Stomach (tissue), 9 donors: ENCODE measurements around the gene SVOP. TPM values are rescaled to one million over a fixed set of nuclear protein-coding genes. Genes with fewer than 3 reads are reported as not detected.

Experiments
- DNase-seq, 2 donors: peaks; one replicate each; pipeline versions ENCODE4 v3.0.0 to v3.0.0-alpha.2; 2013 to 2019
- H3K27ac ChIP-seq, 5 donors: fragments of 200-600 bp in 4 of 5; sonication (generic) in 4 of 5; one replicate each; pipeline ENCODE4 v1.5.1; 2013 to 2019; ENCODE audit warnings: mild to moderate bottlenecking in 1 of 5, moderate library complexity in 1 of 5
- H3K27me3 ChIP-seq, 3 donors: fragments of 200-600 bp; sonication (generic); one replicate each; pipeline ENCODE4 v1.5.1; 2017 to 2019; ENCODE audit warnings: mixed run types in 1 of 3
- H3K36me3 ChIP-seq, 4 donors: fragments of 200-600 bp; sonication (generic); 1 replicate in 3 of 4; 2 replicates in 1 of 4; pipeline ENCODE4 v1.5.1; 2016 to 2019
- H3K4me1 ChIP-seq, 4 donors: fragments of 200-600 bp; sonication (generic); one replicate each; pipeline ENCODE4 v1.5.1; 2016 to 2019
- H3K4me3 ChIP-seq, 4 donors: fragments of 200-600 bp; sonication (generic) in 3 of 4; one replicate each; pipeline ENCODE4 v1.5.1; 2016 to 2019; ENCODE audit warnings: mild to moderate bottlenecking in 1 of 4
- H3K9me3 ChIP-seq, 4 donors: fragments of 200-600 bp; sonication (generic); one replicate each; pipeline ENCODE4 v1.5.1; 2016 to 2019
- EP300 ChIP-seq: sonication (generic); formaldehyde crosslinking; IDR thresholded peaks from one replicate; pipeline ENCODE4 v1.6.1; 2017; ENCODE audit warnings: antibody characterized with exemption
- POLR2A ChIP-seq, 4 donors: fragments of 450-650 bp; IDR thresholded peaks; one replicate each; pipeline ENCODE4 v1.6.1; 2016; ENCODE audit warnings: antibody characterized with exemption in 4 of 4, control low read depth in 2 of 4, mild to moderate bottlenecking in 1 of 4, moderate library complexity in 1 of 4
- POLR2AphosphoS5 ChIP-seq, 3 donors: sonication (generic); formaldehyde crosslinking; IDR thresholded peaks; one replicate each; pipeline ENCODE4 v1.6.1; 2016; ENCODE audit warnings: antibody characterized with exemption in 3 of 3
- WGBS, 5 donors: extraction: QIAGEN DNeasy Blood & Tissue Kit in 3 of 5; methylation state at CpG; one replicate each; pipeline versions ENCODE4 v1.1.5 to v1.1.7; 2013 to 2018; 5-methylcytosine and 5-hydroxymethylcytosine counted together
- intact Hi-C: fragments of 100-400 bp; cut with DNase I; formaldehyde crosslinking; loops from one replicate; pipeline ENCODE4 v1.15.1; 2023; ENCODE audit warnings: low total_unique reads
- polyA plus RNA-seq, 3 donors: library from polyadenylated mRNA; stranded (reverse); fragments of 200-250 nt; gene quantifications; one replicate each; pipeline ENCODE4 v1.2.3, GENCODE V29; 2013
- total RNA-seq, 5 donors: library from RNA; depleted of rRNA; stranded (reverse); fragments of >200 nt; gene quantifications; one replicate each; pipeline versions ENCODE4 v1.1.0 to v1.2.3, GENCODE V29; 2014 to 2016
- TF ChIP-seq, protein P1 (sequence below), 7 experiments: fragments of 450-650 bp in 4 of 7; fragments of 200-600 bp in 3 of 7; sonication (generic) in 3 of 7; IDR thresholded peaks; one replicate each; pipeline ENCODE4 v1.5.1; 2016 to 2019; ENCODE audit warnings: antibody characterized with exemption in 7 of 7, control low read depth in 2 of 7, mild to moderate bottlenecking in 1 of 7
- donor health status: healthy with polysubstance abuse.
- donor health status: Bipolar disorder and iron deficiency.
- donor health status: healthy.

SVOP gene
- total and polyA plus RNA-seq, 8 donors = 0.08 to 2.0 (median 0.37) TPM; not detected in 3

DNA sequence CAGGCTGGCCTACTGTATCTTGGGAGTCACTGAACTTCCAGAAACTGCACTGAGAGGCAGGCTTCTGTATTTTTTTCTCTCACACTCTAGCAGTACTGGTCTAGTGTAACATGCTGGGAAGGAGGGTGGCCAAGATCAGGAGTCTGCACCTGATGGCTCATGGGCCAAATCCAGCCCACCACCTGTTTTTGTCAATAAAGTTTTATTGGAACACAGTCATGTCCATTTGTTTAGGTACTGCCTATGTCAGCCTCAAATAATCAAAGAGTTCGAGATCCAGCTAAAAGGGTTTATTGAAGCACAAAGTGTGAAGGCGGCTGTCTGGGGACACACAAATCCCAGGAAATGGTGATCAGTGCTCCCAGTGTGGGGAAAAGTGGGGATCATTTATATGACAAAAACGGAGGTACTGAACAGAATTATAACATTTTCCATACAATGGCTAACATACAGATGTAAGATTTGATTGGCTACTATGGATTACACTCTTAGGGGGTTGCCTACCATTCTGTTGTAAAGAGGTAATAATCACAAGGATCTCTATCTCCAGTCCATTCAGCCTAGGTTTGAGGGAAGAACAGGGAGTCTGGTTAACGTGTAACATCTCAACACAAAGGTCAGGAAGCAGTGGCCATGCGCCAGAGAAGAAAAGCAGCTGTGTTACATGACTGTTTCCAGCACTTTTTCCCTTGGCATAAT is 44.4 kb upstream of the SVOP start:
- no peak overlapping the region for H3K4me3 ChIP-seq
- peaks cover 27 to 83% (median 58%) of the 10 kb centered on the region in 4 donors for H3K36me3 ChIP-seq
- TF ChIP-seq EP300 (no peak), POLR2AphosphoS5 (IDR thresholded peaks at IDR 0.05) (no peak), POLR2A (IDR thresholded peaks at IDR 0.05) (no peak)
- TF ChIP-seq, protein P1, sequence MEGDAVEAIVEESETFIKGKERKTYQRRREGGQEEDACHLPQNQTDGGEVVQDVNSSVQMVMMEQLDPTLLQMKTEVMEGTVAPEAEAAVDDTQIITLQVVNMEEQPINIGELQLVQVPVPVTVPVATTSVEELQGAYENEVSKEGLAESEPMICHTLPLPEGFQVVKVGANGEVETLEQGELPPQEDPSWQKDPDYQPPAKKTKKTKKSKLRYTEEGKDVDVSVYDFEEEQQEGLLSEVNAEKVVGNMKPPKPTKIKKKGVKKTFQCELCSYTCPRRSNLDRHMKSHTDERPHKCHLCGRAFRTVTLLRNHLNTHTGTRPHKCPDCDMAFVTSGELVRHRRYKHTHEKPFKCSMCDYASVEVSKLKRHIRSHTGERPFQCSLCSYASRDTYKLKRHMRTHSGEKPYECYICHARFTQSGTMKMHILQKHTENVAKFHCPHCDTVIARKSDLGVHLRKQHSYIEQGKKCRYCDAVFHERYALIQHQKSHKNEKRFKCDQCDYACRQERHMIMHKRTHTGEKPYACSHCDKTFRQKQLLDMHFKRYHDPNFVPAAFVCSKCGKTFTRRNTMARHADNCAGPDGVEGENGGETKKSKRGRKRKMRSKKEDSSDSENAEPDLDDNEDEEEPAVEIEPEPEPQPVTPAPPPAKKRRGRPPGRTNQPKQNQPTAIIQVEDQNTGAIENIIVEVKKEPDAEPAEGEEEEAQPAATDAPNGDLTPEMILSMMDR (IDR thresholded peaks at IDR 0.05) = no peak
- peak in 1 of 2 donors; percentile 43 for DNase-seq
- no peak overlapping the region for H3K27ac ChIP-seq
- no peaks in the 10 kb centered on the region for H3K4me1 ChIP-seq
- intact Hi-C loops = no loop called here
- H3K27me3 ChIP-seq = no peaks in the 10 kb centered on the region
- WGBS, 5 donors = 80 to 92% (median 89%) methylated on average over 5 of the region's 5 CpGs
- H3K9me3 ChIP-seq = no peaks in the 10 kb centered on the region

DNA sequence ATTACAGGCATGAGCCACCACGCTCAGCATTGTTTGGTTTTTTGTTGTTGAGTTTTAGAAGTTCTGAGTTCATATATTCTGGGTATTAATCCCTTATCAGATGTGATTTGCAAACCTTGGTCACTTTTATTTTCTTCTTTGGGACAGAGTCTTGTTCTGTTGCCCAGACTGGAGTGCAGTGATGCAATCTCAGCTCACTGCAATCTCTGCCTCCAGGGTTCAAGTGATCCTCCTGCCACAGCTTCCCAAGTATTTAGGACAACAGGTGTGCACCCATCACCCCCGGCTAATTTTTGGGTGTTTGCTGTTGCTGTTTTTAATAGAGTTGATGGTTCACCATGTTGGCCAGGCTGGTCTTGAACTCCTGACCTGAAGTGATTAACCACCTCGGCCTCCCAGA is 43.3 kb upstream of the SVOP start:
- WGBS, 5 donors = 83 to 100% (median 92%) methylated on average over 2 to 3 of the region's 3 CpGs
- intact Hi-C loops = no loop called here
- no peaks in the 10 kb centered on the region for H3K4me1 ChIP-seq
- no peak overlapping the region for H3K27ac ChIP-seq
- no peaks in the 10 kb centered on the region for H3K9me3 ChIP-seq
- no peak overlapping the region for H3K4me3 ChIP-seq
- H3K36me3 ChIP-seq = peaks cover 24 to 83% (median 57%) of the 10 kb centered on the region in 4 donors
- no peak for DNase-seq
- no peaks in the 10 kb centered on the region for H3K27me3 ChIP-seq
- TF ChIP-seq POLR2A (IDR thresholded peaks at IDR 0.05) (no peak), EP300 (no peak), POLR2AphosphoS5 (IDR thresholded peaks at IDR 0.05) (no peak)
- TF ChIP-seq, protein P1 (IDR thresholded peaks at IDR 0.05) = no peak

GRCh38 chr12:109058773-109059172 is 37.9 kb upstream of the SVOP start:
- no peak for DNase-seq
- intact Hi-C loops = no loop called here
- Histone ChIP-seq H3K9me3 (no peaks in the 10 kb centered on the region), H3K27me3 (no peaks in the 10 kb centered on the region), H3K27ac (no peak overlapping the region), H3K36me3 (peaks cover 7 to 61% (median 58%) of the 10 kb centered on the region in 4 donors), H3K4me3 (no peak overlapping the region), H3K4me1 (peaks cover 0 to 12% (median 9%) of the 10 kb centered on the region in 4 donors)
- TF ChIP-seq POLR2AphosphoS5 (IDR thresholded peaks at IDR 0.05) = no peak
- WGBS, 5 donors = 91 to 97% (median 95%) methylated on average over 6 of the region's 6 CpGs

GRCh38 chr12:109057376-109057775 is 36.5 kb upstream of the SVOP start:
- H3K4me1 ChIP-seq = peaks cover 3 to 21% (median 18%) of the 10 kb centered on the region in 4 donors
- H3K4me3 ChIP-seq = no peak overlapping the region
- H3K36me3 ChIP-seq = peaks cover 7 to 51% (median 48%) of the 10 kb centered on the region in 4 donors
- WGBS, 5 donors = 94 to 100% (median 96%) methylated on average over 1 of the region's 1 CpG
- DNase-seq = no peak
- intact Hi-C loops = no loop called here
- TF ChIP-seq, protein P1 (IDR thresholded peaks at IDR 0.05) = no peak
- no peak for TF ChIP-seq POLR2AphosphoS5 (IDR thresholded peaks at IDR 0.05)
- no peaks in the 10 kb centered on the region for H3K27me3 ChIP-seq
- H3K9me3 ChIP-seq = no peaks in the 10 kb centered on the region
- H3K27ac ChIP-seq = no peak overlapping the region

DNA sequence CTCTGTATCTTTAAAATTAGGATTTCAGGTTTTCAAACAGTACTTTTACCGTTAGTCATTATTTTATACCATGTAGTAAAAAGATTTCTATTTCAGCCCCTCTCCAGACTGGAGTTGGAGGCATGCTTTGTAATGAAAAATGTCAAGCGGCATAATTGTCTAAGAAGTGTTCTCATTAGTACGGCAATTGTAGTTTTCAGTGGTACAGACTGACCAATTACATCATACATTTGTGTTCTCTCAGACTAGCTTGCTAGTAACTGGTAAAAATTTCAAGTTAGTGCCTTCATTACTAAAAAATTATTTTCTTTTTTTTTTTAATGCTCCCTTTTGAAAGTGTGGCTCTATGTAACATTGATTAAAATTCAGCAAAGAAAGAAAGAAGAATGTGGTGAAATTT is 36.0 kb upstream of the SVOP start:
- Histone ChIP-seq H3K36me3 (peaks cover 7 to 51% (median 46%) of the 10 kb centered on the region in 4 donors), H3K4me1 (peaks cover 3 to 24% (median 22%) of the 10 kb centered on the region in 4 donors), H3K27me3 (no peaks in the 10 kb centered on the region), H3K9me3 (no peaks in the 10 kb centered on the region), H3K27ac (no peak overlapping the region), H3K4me3 (no peak overlapping the region)
- 71 to 85% (median 76%) methylated on average over 3 of the region's 3 CpGs for WGBS, 5 donors
- no peak for DNase-seq
- intact Hi-C loops = no loop called here
- TF ChIP-seq POLR2A (IDR thresholded peaks at IDR 0.05) (no peak), POLR2AphosphoS5 (IDR thresholded peaks at IDR 0.05) (no peak), EP300 (no peak)
- TF ChIP-seq, protein P1 (IDR thresholded peaks at IDR 0.05) = no peak
